ENCODE results near the gene VPS13C.
A peak's percentile ranks its signal among the peaks of the same experiment; 100 is the strongest.

- TF ChIP-seq GATA2 (IDR thresholded peaks at IDR 0.05; ENCODE audit: low read depth, low read length) (peak; percentile 77), GATA3 (IDR thresholded peaks at IDR 0.05; ENCODE audit: low read depth, low read length) (no peak)
Measured at GRCh38 chr15:61811952-61812351, 248.3 kb downstream of the VPS13C start.

Measured in SH-SY5Y (cell line).